ENCODE measurements around the gene RMDN3. TPM values are rescaled to one million over a fixed set of nuclear protein-coding genes. Genes with fewer than 3 reads are reported as not detected.

RMDN3 gene
- total and polyA plus RNA-seq, 2 of the 13 experiments (the other 11 are each of a cell fraction or from before 2014, with no cell fraction given) = 16.8 to 19.5 TPM

DNA sequence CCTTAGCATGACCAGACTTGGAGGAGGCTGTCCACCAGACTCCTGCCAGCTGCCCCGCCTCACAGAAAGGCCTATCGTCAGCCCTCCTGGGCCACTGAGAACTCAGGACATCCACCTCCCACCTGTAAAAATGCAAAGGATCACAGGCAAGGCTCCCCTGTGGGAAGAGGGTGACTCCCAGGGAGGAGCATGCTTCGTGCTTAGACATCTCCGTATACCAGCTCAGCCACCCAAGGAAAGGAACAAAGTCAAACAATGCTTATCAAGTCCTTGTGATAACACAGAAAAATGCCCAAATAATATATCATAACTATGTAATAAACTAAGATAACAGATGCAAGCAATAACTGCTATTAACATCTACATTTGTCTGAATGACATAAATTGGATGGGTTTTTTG is 4.2 kb downstream of the RMDN3 start:
- ChIA-PET CTCF (ENCODE audit: low intra/inter-chr PET ratio, low total read pairs) (no interaction called here), POLR2A (interaction anchor here (1.2 kb wide), 1 partner anchor 12 kb away, joined by 3 read pairs; no protein-coding TSS in a partner anchor)
- Histone ChIP-seq H3K27ac (ENCODE audit: extremely low read length, insufficient read depth, low read length) (no peak overlapping the region), H2AFZ (ENCODE audit: low read length) (no peak overlapping the region), H4K20me1 (ENCODE audit: insufficient read depth, low read length) (no peaks in the 10 kb centered on the region), H3K36me3 (replicated peaks in 1 of 2; ENCODE audit: control insufficient read depth in 1 of 2, insufficient read depth in 2 of 2, low read length in 2 of 2) (peaks cover 10 to 41% of the 10 kb centered on the region in 2 experiments), H3K4me3 (replicated peaks in 1 of 3; ENCODE audit: insufficient read depth in 1 of 3, low read depth in 2 of 3, low read length in 3 of 3) (no peak overlapping the region), H3K79me2 (ENCODE audit: insufficient read depth, low read length) (peaks cover 30% of the 10 kb centered on the region), H3K9ac (ENCODE audit: insufficient read depth, low read depth, low read length) (no peak overlapping the region), H3K9me3 (ENCODE audit: low read length) (no peaks in the 10 kb centered on the region), H3K4me2 (ENCODE audit: low read depth, low read length) (no peak overlapping the region), H3K27me3 (ENCODE audit: control insufficient read depth in 1 of 2, insufficient read depth in 2 of 2, low read length in 2 of 2) (no peaks in the 10 kb centered on the region), H3K4me1 (ENCODE audit: insufficient read depth, low read length) (peaks cover 27% of the 10 kb centered on the region)
- TSS peak; percentile 29 for BruUV-seq (replicated peaks)
- no peak for DNase-seq (ENCODE audit: low spot score)
- 98% methylated on average over 4 of the region's 4 CpGs for WGBS (ENCODE audit: low lambda C conversion rate)
- ATAC-seq = no peak
- no peak for FAIRE-seq
- in situ Hi-C loops (cut with HindIII; ENCODE audit: extremely low pct_ligation_motif_present, low pct_unique_long_range_greater_than_20kb) (no loop called here), intact Hi-C loops (cut with micrococcal nuclease; ENCODE audit: unreplicated experiment) (loop anchor here (10.0 kb wide), 1 partner anchor 156 kb away; the partner anchor contains the start of gene KNL1)
- TF ChIP-seq DPF2 (CRISPR knock-in tag; IDR thresholded peaks at IDR 0.05; ENCODE audit: borderline replicate concordance, low read depth) (no peak), PRPF4 (IDR thresholded peaks at IDR 0.05; ENCODE audit: low read depth, low read length, poor library complexity, severe bottlenecking) (no peak), HCFC1 (IDR thresholded peaks at IDR 0.05; ENCODE audit: low read depth, low read length) (no peak), TCF7 (IDR thresholded peaks at IDR 0.05; ENCODE audit: low read depth) (no peak), SP140L (CRISPR knock-in tag; IDR thresholded peaks at IDR 0.05; ENCODE audit: borderline replicate concordance) (no peak), TBL1XR1 (IDR thresholded peaks at IDR 0.05; ENCODE audit: borderline replicate concordance, low read length, partially characterized antibody) (no peak), SYNCRIP (IDR thresholded peaks at IDR 0.05; ENCODE audit: insufficient read depth, low read depth, low read length) (no peak), ZNF747 (CRISPR knock-in tag; IDR thresholded peaks at IDR 0.05; ENCODE audit: borderline replicate concordance) (no peak), ZNF256 (CRISPR knock-in tag; conservative IDR thresholded peaks at IDR 0.05) (no peak), ZKSCAN5 (CRISPR knock-in tag; IDR thresholded peaks at IDR 0.05) (no peak), ZNF367 (CRISPR knock-in tag; IDR thresholded peaks at IDR 0.05; ENCODE audit: borderline replicate concordance) (no peak), ZNF17 (CRISPR knock-in tag; IDR thresholded peaks at IDR 0.05) (no peak), ZNF839 (CRISPR knock-in tag; IDR thresholded peaks at IDR 0.05; ENCODE audit: borderline replicate concordance) (no peak), PPARG (CRISPR knock-in tag; conservative IDR thresholded peaks at IDR 0.05) (no peak), KDM3A (CRISPR knock-in tag; IDR thresholded peaks at IDR 0.05; ENCODE audit: low read depth) (no peak), ZNF577 (CRISPR knock-in tag; IDR thresholded peaks at IDR 0.05; ENCODE audit: borderline replicate concordance, low read depth) (no peak)
- TF ChIP-seq, protein P1, sequence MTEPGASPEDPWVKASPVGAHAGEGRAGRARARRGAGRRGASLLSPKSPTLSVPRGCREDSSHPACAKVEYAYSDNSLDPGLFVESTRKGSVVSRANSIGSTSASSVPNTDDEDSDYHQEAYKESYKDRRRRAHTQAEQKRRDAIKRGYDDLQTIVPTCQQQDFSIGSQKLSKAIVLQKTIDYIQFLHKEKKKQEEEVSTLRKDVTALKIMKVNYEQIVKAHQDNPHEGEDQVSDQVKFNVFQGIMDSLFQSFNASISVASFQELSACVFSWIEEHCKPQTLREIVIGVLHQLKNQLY (CRISPR knock-in tag; IDR thresholded peaks at IDR 0.05) = no peak

All from HepG2 (cell line).